K562 (cell line): ENCODE data around the gene PPM1D. TPM values are rescaled to one million over a fixed set of nuclear protein-coding genes. Genes with fewer than 3 reads are reported as not detected.
A peak's percentile ranks its signal among the peaks of the same experiment; 100 is the strongest.

Experiments used
- CBX1 ChIP-seq: sonication (generic); IDR thresholded peaks from 2 replicates; pipeline ENCODE4 v1.6.1; 2016; ENCODE audit warnings: antibody characterized with exemption, low read depth, mild to moderate bottlenecking
- HDAC3 ChIP-seq: fragments of 450-650 bp; IDR thresholded peaks from 2 replicates; pipeline ENCODE4 v1.6.1; 2018; ENCODE audit warnings: borderline replicate concordance, mild to moderate bottlenecking, moderate library complexity; ENCODE audit not compliant: partially characterized antibody
- KAT7 ChIP-seq: sonication (generic); formaldehyde crosslinking; IDR thresholded peaks from 2 replicates; pipeline ENCODE4 v1.8.0; 2022; ENCODE audit warnings: missing genetic modification reagents, mild to moderate bottlenecking, borderline replicate concordance
- MAZ ChIP-seq, 2 experiments: fragments of 450-650 bp in 1 of 2; sonication (generic) in 1 of 2; formaldehyde crosslinking; IDR thresholded peaks in 1 of 2; conservative IDR thresholded peaks in 1 of 2; 2 replicates each; pipeline versions ENCODE4 v1.4.0 to v1.5.0; 2020; ENCODE audit warnings: mild to moderate bottlenecking in 1 of 2, missing genetic modification reagents in 1 of 2
- MXI1 ChIP-seq: IDR thresholded peaks from 2 replicates; pipeline ENCODE4 v1.6.1; 2011; ENCODE audit warnings: low read depth, mild to moderate bottlenecking, improper control_type of control experiment, low read length
- NELFE ChIP-seq: IDR thresholded peaks from 2 replicates; pipeline ENCODE4 v1.6.1; 2011; ENCODE audit warnings: mild to moderate bottlenecking; ENCODE audit not compliant: insufficient read depth, insufficient read length
- PML ChIP-seq: IDR thresholded peaks from 2 replicates; pipeline ENCODE4 v1.6.1; 2012; ENCODE audit warnings: low read length, inconsistent platforms
- POLR2B ChIP-seq: fragments of 450-650 bp; IDR thresholded peaks from 2 replicates; pipeline ENCODE4 v1.6.1; 2018; ENCODE audit warnings: low read depth; ENCODE audit not compliant: partially characterized antibody
- RBFOX2 ChIP-seq: fragments of 200-400 bp; formaldehyde crosslinking; IDR thresholded peaks from 2 replicates; pipeline ENCODE4 v1.6.1; 2017; ENCODE audit warnings: low read depth, mild to moderate bottlenecking, low read length, moderate library complexity
- SAFB2 ChIP-seq: fragments of 200-400 bp; formaldehyde crosslinking; IDR thresholded peaks from 2 replicates; pipeline ENCODE4 v1.6.1; 2018; ENCODE audit warnings: borderline replicate concordance, low read length, low read depth, moderate library complexity; ENCODE audit not compliant: severe bottlenecking
- ZBTB7A ChIP-seq: IDR thresholded peaks from 2 replicates; pipeline ENCODE4 v1.6.1; 2011; ENCODE audit warnings: low read depth, mild to moderate bottlenecking, low read length, moderate library complexity, borderline replicate concordance; ENCODE audit not compliant: control insufficient read depth
- ZNF263 ChIP-seq: sonication (generic); formaldehyde crosslinking; IDR thresholded peaks from 2 replicates; pipeline ENCODE4 v1.8.0; 2022; ENCODE audit warnings: mild to moderate bottlenecking, missing genetic modification reagents, borderline replicate concordance
- polyA plus RNA-seq, 8 experiments: library from polyadenylated mRNA; depleted of rRNA in 4 of 8; stranded (reverse) in 5 of 8; unstranded in 3 of 8; fragments of >200 nt; fragmentation: Nextera tagmentation in 2 of 8; fragmentation: Illumina TruSeq in 1 of 8; extraction: Ambion mirVana in 2 of 8; extraction: Trizol in 1 of 8; gene quantifications; 2 replicates each; pipeline versions ENCODE4 v1.2.1 to v1.2.3, GENCODE V29; 2011 to 2014; ENCODE audit warnings: inconsistent platforms in 1 of 8, missing spikeins in 1 of 8
- total RNA-seq, 7 experiments: library from RNA; depleted of rRNA in 6 of 7; stranded (reverse); fragments of >200 nt in 6 of 7; fragmentation: Illumina TruSeq in 2 of 7; extraction: Trizol in 2 of 7; gene quantifications; 2 replicates each; pipeline versions ENCODE4 v1.2.1 to v1.2.3, GENCODE V29; 2011 to 2021; ENCODE audit warnings: low replicate concordance in 1 of 7
- TF ChIP-seq, protein P1 (sequence below): fragments of 450-650 bp; IDR thresholded peaks from 2 replicates; pipeline ENCODE4 v1.6.1; 2016; ENCODE audit warnings: mild to moderate bottlenecking, moderate library complexity
- TF ChIP-seq, protein P2 (sequence below): IDR thresholded peaks from 3 replicates; pipeline ENCODE4 v1.6.1; 2011; ENCODE audit warnings: borderline replicate concordance, mild to moderate bottlenecking; ENCODE audit not compliant: insufficient read length, insufficient read depth

Gene PPM1D
- total and polyA plus RNA-seq, 9 of the 15 experiments (the other 6 are each of a cell fraction or from before 2014, with no cell fraction given): 2.1 to 19.0 (median 7.8) TPM

DNA sequence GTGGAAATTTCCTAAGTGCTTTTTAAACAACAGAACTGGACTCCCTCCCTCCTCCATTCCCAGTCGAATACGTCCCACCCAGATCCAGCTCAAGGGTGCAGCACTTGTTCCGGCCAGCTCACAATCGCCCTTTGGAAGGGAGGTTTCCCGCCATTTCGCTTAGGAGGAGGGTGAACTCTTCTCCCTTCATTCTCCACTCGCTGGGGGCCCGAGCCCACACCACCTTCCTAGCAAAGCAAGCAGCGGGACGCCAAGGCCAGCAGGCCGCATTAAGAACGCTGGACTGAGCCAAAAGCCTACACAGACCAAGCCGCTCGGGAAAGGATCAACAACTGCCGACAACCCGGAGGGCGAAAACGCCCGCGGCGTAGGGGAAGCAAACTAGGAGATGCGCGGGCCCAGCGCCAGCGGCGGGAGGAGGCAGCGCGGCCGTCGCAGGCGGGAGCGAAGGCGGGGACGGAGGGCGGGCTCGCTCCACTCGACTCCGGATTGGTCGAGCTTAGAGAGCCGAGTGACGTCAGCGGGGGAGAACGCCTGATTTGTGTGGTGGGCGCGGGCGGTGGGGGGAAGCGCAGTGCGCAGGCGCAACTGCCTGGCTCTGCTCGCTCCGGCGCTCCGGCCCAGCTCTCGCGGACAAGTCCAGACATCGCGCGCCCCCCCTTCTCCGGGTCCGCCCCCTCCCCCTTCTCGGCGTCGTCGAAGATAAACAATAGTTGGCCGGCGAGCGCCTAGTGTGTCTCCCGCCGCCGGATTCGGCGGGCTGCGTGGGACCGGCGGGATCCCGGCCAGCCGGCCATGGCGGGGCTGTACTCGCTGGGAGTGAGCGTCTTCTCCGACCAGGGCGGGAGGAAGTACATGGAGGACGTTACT is at the start of gene PPM1D (continued):
- TF ChIP-seq HDAC3: peak; percentile 84
- TF ChIP-seq, protein P1, sequence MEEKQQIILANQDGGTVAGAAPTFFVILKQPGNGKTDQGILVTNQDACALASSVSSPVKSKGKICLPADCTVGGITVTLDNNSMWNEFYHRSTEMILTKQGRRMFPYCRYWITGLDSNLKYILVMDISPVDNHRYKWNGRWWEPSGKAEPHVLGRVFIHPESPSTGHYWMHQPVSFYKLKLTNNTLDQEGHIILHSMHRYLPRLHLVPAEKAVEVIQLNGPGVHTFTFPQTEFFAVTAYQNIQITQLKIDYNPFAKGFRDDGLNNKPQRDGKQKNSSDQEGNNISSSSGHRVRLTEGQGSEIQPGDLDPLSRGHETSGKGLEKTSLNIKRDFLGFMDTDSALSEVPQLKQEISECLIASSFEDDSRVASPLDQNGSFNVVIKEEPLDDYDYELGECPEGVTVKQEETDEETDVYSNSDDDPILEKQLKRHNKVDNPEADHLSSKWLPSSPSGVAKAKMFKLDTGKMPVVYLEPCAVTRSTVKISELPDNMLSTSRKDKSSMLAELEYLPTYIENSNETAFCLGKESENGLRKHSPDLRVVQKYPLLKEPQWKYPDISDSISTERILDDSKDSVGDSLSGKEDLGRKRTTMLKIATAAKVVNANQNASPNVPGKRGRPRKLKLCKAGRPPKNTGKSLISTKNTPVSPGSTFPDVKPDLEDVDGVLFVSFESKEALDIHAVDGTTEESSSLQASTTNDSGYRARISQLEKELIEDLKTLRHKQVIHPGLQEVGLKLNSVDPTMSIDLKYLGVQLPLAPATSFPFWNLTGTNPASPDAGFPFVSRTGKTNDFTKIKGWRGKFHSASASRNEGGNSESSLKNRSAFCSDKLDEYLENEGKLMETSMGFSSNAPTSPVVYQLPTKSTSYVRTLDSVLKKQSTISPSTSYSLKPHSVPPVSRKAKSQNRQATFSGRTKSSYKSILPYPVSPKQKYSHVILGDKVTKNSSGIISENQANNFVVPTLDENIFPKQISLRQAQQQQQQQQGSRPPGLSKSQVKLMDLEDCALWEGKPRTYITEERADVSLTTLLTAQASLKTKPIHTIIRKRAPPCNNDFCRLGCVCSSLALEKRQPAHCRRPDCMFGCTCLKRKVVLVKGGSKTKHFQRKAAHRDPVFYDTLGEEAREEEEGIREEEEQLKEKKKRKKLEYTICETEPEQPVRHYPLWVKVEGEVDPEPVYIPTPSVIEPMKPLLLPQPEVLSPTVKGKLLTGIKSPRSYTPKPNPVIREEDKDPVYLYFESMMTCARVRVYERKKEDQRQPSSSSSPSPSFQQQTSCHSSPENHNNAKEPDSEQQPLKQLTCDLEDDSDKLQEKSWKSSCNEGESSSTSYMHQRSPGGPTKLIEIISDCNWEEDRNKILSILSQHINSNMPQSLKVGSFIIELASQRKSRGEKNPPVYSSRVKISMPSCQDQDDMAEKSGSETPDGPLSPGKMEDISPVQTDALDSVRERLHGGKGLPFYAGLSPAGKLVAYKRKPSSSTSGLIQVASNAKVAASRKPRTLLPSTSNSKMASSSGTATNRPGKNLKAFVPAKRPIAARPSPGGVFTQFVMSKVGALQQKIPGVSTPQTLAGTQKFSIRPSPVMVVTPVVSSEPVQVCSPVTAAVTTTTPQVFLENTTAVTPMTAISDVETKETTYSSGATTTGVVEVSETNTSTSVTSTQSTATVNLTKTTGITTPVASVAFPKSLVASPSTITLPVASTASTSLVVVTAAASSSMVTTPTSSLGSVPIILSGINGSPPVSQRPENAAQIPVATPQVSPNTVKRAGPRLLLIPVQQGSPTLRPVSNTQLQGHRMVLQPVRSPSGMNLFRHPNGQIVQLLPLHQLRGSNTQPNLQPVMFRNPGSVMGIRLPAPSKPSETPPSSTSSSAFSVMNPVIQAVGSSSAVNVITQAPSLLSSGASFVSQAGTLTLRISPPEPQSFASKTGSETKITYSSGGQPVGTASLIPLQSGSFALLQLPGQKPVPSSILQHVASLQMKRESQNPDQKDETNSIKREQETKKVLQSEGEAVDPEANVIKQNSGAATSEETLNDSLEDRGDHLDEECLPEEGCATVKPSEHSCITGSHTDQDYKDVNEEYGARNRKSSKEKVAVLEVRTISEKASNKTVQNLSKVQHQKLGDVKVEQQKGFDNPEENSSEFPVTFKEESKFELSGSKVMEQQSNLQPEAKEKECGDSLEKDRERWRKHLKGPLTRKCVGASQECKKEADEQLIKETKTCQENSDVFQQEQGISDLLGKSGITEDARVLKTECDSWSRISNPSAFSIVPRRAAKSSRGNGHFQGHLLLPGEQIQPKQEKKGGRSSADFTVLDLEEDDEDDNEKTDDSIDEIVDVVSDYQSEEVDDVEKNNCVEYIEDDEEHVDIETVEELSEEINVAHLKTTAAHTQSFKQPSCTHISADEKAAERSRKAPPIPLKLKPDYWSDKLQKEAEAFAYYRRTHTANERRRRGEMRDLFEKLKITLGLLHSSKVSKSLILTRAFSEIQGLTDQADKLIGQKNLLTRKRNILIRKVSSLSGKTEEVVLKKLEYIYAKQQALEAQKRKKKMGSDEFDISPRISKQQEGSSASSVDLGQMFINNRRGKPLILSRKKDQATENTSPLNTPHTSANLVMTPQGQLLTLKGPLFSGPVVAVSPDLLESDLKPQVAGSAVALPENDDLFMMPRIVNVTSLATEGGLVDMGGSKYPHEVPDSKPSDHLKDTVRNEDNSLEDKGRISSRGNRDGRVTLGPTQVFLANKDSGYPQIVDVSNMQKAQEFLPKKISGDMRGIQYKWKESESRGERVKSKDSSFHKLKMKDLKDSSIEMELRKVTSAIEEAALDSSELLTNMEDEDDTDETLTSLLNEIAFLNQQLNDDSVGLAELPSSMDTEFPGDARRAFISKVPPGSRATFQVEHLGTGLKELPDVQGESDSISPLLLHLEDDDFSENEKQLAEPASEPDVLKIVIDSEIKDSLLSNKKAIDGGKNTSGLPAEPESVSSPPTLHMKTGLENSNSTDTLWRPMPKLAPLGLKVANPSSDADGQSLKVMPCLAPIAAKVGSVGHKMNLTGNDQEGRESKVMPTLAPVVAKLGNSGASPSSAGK: peak; percentile 84
- peak; percentile 94 to 95 for TF ChIP-seq MAZ (CRISPR knock-in tag; conservative IDR thresholded peaks at IDR 0.05 in 1 of 2, IDR thresholded peaks at IDR 0.05 in 1 of 2)
- no peak for TF ChIP-seq NELFE
- TF ChIP-seq MXI1: peak; percentile 35; the same call in 1 of the 2 replicates
- peak; percentile 74; the same call in 1 of the 2 replicates for TF ChIP-seq CBX1
- 0 out of 2 replicates have a peak, but pooled peaks have one; percentile 60 for TF ChIP-seq KAT7 (CRISPR knock-in tag)
- peak; percentile 92 for TF ChIP-seq PML
- no peak for TF ChIP-seq SAFB2
- peak; percentile 96 for TF ChIP-seq ZNF263 (CRISPR knock-in tag)
- peak; percentile 97 for TF ChIP-seq POLR2B
- TF ChIP-seq RBFOX2: peak; percentile 98
- TF ChIP-seq ZBTB7A: peak; percentile 43; the same call in 1 of the 2 replicates
- TF ChIP-seq, protein P2, sequence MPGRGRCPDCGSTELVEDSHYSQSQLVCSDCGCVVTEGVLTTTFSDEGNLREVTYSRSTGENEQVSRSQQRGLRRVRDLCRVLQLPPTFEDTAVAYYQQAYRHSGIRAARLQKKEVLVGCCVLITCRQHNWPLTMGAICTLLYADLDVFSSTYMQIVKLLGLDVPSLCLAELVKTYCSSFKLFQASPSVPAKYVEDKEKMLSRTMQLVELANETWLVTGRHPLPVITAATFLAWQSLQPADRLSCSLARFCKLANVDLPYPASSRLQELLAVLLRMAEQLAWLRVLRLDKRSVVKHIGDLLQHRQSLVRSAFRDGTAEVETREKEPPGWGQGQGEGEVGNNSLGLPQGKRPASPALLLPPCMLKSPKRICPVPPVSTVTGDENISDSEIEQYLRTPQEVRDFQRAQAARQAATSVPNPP: no peak
